Prostate gland (tissue), 1 donor: ENCODE data around the gene TIGD1.

Experiments
- POLR2A ChIP-seq: fragments of 450-650 bp; IDR thresholded peaks from one replicate; pipeline ENCODE4 v1.6.1; 2016; ENCODE audit warnings: antibody characterized with exemption, mild to moderate bottlenecking
- POLR2AphosphoS5 ChIP-seq: sonication (generic); formaldehyde crosslinking; IDR thresholded peaks from one replicate; pipeline ENCODE4 v1.6.1; 2017; ENCODE audit warnings: antibody characterized with exemption

GRCh38 chr2:232543928-232544631 is 6.3 kb downstream of the TIGD1 start:
- no peak for TF ChIP-seq POLR2AphosphoS5
- no peak for TF ChIP-seq POLR2A
